Stimulated activated CD4-positive, alpha-beta T cell treated with anti-CD3 and anti-CD28 coated beads, Interleukin-2, amount 100 ng/mL, for 24 hours (primary cell): ENCODE measurements around the gene PGM2L1.
A peak's percentile ranks its signal among the peaks of the same experiment; 100 is the strongest.
"Not testable (repeated sequence)": the region's sequence is repeated elsewhere in the genome, so short reads cannot be mapped to it uniquely, and the experiment has no call there.

ENCODE experiments used
- DNase-seq, 2 donors: peaks; one replicate each; pipeline ENCODE4 v3.0.0-alpha.2; 2020

PGM2L1 gene

DNA sequence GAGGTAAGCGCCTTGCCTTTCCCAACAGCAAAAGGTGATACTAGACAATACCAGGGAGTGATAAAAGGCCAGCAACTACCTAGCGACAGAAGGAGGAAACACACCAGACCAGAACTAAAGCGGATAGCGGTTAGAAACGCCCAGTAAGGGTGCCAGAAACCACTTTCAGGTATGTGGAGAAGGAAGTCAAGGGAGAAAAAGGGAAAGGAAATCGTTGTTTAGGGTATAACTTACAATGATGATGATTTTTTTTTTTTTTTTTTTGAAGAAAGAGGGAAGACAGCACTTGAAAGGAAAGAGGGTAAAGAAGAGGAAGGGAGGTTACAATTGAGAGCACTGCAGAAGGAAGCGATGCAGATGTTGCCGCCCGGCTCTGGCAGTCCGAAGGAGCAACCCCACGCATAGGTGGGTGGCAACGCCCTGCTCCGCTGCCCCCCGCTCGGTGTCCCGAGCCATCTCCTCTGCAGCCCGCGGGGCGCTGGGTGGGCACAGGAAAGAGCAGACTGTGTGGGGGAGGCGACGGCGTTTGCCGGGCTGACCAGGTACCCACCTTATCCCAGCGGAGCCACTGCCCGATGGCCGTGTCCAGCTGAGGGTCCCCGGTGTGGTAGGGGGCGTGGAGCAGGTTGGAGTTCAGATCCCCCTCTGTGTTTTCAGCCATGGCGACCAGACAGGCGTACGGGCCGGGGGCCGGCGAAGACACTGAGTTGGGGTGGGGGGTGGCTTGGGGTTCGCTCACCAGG, 561 bp downstream of the PGM2L1 start:
- peak; percentile 27 to 30 for DNase-seq

DNA sequence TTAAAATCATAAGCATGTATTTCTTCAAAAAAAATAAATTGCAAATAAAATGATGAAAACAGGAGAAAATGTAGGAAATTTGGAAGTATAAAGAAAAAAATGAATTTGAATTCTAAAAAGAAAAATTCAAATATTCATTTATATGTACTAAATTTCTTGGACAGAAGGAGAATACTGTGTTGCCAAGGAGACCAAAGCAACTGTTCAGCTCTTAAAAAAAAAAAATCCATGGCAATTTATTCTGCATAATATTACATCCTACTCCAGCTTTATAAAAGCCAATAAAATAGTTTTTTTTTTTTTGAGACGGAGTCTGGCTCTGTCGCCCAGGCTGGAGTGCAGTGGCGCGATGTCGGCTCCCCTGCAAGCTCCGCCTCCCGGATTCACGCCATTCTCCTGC, 6.0 kb downstream of the PGM2L1 start:
- no peak for DNase-seq

DNA sequence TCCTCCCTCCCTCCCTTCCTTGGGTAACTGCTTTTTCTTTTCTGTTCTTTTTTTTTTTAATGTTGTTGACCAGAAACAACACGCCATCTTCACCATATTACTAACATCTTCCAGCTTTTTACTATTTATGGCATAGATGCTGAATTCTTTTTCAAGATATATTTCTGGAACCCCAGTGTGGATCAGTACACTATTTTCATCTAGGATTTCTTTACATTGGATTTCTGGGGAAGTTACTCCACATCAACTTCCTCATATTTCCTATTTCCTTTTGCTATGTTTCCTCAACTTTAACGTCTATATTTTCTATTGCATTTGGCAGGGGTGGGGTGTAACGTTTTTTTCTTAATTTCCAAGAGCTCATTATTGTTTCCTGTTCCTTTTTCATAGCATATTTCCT, 7.0 kb downstream of the PGM2L1 start:
- DNase-seq = no peak

DNA sequence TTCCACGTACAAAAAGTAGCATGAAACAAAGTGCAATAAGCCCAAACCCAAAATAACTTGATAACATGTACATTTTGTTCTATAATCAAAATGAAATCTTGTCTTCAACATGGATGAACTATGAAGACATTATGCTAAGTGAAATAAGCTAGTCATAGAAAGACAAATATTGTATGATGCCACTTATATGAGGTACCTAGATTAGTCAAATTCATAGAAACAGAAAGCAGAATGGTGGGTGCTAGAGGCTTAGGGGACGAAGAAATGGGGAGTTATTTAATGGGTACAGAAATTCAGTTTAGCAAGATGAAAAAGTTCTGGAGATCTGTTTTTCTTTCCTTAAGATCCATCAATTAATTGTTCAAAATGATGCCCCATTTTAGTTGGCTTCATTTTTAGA, 7.5 kb downstream of the PGM2L1 start:
- DNase-seq = no peak

DNA sequence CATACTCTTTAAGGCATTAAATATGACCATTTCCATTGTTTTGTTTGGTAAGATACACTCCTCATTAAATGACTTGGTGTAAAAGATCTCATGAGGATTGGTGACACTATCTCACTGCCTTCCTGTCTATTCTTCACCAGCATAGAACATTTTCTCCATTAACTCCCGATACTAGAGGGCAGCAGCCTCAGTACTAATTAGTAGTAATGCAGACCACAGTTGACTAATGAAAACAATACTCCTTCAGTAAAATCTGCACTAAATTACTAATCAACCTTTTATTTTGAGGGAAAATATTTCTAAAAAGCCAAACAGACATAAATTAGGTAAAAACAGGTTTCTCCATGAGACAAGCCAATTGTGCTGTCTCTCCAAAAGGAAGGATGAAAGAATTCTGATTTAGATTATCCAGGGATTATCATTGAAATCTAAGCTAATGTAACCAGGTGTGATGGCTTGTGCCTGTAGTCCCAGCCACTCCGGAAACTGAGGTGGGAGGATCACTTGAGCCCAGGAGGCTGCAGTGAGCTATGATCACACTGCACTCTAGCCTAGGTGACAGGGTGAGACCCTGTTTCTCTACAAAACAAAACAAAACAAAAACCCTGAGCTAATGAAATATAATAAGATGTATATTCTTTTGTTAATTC, 9.4 kb downstream of the PGM2L1 start:
- peak; percentile 59 to 80 for DNase-seq

DNA sequence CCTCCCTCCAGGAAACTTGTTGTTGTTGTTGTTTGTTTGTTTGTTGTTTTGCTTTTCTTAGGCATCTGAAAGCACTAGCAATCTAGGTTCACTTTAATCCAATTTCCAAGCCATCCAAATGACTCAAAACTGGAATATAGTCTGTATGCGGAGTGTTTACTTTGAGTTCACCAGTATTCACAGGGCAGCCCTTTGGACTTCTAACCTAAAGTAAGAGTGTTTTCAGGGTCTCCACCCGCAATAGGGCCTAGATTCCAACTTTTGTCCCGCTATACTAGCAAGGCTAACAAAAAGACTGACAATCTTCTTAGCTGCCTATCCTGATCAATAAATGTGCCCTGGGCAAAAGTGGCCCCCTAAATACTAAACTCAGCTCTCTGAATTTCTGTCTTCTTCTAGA, 13.6 kb downstream of the PGM2L1 start:
- no peak for DNase-seq

DNA sequence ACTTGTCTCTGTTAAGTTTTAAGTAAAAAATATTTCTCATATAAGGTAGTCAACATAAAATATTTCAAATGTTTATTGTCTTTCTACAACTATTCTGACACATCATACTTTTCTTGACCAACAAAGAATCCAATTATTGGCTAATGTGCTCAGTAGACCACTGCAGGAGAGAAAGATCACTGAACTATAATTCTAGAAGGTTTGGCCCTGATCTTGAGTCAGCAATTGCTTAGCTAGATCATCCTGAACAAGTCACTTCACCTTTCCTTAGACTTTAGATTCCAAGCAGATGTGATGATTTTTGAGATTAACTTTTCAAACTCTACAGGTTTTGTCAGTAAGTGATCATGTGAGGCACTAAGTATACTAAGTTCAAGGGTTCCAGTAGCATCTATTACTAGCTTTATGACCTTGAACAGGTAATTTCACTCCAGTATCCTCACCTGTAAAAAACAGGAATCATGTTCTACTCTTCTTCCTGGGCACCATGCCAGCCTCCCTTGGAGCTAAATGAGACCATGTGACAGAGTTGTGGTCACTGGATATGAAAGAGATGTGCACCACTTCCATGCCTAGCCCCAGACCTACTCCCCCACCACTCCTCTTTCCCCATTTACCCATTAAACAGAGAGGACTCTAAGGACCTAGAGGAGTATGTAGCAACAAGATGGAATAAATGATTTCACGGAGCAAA, 17.3 kb downstream of the PGM2L1 start:
- DNase-seq = no peak

DNA sequence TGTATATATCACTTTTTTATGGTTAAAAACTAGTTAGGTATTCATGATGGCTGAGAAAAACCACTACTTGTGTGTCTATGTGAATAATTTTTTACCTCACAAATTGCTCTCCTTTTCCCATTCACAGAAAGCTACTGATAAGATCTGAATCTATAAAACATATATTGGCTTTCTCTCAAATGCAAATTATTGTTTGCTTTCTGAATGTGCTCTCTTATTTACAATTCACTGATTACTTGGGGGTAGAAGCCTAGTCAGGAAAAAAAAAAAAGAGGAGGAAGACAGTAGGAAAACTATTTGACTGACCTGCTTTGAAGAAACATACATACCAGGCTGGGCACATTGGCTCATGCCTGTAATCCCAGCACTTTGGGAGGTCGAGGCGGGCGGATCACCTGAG, 20.5 kb downstream of the PGM2L1 start:
- DNase-seq = no peak

DNA sequence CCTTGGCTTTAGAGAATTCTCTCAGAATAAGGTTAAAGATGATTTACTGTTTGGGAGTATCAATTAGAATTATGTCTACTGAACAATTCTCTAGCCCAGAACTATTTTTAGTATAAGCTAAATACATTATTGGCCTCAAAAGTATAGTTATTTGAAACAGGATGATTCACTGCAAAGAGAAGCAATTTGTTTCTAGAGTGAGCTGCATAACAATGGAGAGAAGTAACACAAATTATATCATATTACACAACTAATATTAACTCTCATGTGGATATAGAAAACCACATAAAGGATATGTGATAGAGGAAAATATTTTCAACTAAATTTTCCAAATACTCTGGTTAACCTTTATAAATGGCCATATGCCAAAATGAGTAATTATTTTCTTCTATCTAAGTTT, 24.9 kb downstream of the PGM2L1 start:
- DNase-seq = no peak

DNA sequence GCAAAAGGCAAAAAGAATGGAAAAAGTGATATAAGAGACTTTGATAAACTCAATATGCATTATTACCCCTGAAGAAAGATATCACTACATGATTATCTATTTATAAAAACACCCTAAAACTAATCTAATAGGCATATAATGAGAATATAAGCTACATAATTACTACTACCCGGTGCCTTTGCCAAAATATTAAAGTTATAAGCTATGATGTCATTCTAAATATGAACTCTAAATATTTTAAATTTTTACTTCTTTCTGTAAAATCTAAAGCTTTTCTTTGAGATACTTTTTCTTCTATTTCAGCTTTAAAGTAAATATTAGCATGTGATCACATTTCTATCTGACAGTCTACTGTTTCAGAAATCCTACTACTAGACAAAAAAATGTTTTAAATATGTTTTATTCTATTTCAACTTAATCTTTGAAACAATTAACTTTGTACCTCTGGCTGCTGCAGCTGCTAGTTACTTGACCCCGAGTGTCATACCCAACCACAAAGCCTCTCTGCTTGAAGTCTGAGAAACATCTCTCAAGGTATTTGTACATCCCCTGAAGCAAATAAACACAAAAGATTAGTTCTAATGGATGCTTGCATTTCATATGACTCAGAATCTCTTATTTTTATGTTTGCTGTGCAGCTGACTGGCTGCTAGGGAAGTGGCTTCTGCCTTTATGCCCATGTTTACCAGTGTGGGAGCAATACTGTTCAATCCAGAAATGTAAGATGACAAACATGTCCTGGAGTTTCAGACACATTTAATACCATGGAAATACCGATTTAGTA, 26.8 kb downstream of the PGM2L1 start:
- no peak for DNase-seq

DNA sequence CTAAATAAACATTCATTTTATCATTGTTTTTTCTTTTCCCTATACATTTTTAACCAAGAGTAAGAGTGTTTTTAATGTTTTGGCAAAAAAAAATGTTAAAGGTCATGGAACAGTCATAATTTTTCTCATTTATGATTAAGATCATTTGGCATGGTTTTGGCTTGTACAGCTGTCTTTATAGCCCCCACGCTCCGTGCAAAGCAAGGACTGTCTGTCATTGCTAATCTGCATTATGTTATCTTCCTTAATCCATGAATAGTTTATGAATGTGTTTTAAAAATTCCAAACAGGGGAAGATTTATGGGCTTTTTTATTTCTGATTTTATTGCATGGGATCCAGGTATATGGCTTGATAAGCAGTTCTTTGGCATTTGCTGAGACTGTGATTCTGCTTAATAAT, 28.1 kb downstream of the PGM2L1 start:
- DNase-seq = no peak

DNA sequence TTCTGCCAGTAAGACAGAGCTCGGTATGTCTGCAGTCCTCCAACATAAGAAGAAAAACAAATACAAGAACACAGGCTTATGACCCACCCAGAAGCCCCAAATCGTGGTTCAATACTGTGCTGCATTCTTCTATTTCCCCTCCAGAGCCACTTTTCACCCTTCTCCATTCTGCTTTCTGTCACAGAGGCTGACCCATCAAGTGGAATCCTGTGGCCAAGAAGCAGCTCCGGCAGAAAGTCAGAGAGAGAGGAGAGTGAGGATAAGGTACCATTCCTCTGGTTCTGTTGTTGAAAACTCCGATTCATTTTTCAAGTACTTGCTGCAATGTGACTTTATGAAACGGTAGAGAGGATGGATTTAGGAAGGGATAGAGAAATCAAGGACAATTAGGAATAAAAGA, 30.4 kb downstream of the PGM2L1 start:
- DNase-seq = no peak

DNA sequence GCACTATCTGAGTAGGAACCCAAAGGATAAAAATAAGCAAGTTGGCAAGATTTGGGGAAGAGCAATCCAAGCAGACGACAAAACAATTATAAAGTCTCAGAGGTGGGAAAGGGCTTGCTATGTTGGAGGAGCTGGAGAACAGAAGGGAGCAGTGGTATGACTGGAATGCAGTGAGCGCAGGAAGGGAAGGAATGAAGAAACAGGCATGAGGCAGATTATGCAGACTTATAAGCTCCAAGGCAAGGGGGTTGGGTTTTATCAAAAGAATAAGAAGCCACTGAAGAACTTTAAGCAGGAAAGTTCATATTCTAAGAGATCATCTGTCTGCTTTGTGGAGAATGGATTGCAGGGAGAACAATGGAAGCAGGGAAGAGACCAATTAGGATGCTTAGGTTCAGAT, 31.7 kb downstream of the PGM2L1 start:
- no peak for DNase-seq

DNA sequence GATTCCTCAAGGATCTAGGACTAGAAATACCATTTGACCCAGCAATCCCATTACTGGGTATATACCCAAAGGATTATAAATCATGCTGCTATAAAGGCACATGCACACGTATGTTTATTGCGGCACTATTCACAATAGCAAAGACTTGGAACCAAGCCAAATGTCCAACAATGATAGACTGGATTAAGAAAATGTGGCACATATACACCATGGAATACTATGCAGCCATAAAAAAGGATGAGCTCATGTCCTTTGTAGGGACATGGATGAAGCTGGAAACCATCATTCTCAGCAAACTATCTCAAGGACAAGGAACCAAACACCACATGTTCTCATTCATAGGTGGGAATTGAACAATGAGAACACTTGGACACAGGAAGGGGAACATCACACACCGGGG, 32.4 kb downstream of the PGM2L1 start:
- not testable (repeated sequence) for DNase-seq

DNA sequence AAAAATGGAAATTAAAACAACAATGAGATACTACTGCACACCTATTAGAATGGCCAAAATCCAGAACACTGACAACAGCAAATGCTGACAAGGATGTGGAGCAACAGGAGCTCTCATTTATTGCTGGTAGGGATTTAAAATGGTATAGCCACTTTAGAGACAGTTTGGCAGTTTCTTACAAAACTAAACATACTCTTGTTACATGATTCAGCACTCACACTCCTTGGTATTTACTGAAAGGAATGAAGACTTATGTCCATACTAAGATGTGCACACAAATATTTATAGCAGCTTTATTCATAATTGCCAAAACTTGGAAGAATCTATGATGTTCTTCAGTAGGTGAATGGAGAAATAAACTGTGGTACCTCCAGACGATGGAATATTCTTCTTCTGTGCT, 40.8 kb downstream of the PGM2L1 start:
- no peak for DNase-seq

DNA sequence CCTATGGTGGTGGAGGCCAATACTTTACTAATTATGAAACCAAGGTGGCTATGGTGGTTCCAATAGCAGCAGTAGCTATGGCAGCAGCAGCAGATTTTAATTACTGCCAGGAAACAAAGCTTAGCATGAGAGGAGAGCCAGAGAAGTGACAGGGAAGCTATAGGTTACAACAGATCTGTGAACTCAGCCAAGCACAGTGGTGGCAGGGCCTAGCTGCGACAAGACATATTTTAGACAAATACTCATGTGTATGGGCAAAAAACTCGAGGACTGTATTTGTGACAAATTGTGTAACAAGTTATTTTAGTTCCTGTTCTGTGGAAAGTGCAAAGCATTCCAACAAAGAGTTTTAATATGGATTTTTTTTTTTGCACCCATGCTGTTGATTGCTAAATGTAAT, 42.6 kb downstream of the PGM2L1 start:
- no peak for DNase-seq

DNA sequence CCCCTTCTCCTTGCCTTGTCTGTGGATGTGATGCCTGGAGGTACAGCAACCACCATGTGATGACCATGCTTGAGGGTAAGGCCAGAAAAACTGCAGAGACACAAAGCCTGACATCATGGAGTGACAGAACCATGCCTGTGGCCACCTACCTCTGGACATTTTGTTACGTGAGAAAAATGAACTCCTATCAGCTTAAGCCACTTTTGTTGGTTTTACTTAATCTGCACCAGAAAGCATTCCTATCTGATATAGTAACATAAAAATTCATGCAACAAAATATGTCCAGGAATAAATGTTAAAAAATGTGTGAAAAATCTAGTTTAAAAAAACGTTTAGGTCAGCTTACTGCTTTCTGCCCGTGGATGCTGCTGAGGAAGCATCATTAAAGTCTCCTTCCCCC, 44.2 kb downstream of the PGM2L1 start:
- DNase-seq = no peak

DNA sequence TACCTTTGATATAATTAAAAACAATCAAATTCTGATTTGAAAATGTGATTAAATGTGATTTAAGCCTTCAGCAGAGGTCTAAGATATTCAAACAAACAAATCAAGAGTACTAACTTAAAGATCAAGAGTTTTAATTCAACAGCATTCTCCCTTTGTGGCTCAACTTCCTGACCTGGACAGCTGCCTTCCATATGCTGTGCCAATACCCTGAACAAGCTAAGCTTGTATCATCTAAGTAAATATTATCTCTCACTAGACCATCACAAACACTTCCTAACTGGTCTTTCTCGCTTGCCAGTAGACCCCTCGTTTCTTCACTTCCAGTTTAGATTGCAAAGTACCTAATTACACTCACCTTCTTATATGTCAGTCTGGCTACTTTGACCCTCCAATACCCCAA, 50.9 kb downstream of the PGM2L1 start:
- no peak for DNase-seq

DNA sequence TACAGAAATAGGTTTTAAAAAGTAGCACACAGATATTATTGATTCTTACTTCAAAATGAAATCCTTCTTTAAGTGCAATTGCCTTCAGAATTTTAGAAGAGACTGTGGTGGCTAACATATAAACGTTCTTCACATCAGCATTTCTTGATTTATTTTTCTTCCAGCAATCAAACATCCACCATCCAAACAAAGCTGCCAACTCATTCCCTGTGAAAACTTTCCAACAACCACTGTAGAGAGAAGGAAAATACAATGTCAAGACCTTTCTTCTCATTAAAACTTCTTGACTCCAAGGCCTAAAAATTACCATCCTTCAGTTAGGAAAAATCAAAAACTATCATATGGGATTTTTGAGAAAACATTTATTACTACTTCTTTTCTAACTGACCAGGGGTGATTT, 52.8 kb downstream of the PGM2L1 start:
- no peak for DNase-seq

DNA sequence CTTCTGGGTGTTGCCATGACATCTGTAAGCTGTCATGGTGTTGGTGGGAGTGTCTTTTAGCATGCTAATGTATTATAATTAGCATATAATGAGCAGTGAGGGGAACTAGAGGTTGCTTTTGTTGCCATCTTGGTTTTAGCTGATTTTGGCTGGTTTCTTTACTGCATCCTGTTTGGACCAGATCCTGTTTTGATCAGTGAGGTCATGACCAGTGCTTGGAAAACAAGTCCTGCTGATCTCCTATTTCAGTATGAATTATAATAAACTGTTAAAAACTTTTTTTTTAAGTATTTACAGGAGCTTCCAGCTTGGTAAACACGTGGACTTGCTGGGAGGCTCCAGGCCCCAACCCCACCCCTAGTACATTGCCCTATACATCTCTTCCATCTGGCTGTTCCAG, 56.3 kb downstream of the PGM2L1 start:
- no peak for DNase-seq

DNA sequence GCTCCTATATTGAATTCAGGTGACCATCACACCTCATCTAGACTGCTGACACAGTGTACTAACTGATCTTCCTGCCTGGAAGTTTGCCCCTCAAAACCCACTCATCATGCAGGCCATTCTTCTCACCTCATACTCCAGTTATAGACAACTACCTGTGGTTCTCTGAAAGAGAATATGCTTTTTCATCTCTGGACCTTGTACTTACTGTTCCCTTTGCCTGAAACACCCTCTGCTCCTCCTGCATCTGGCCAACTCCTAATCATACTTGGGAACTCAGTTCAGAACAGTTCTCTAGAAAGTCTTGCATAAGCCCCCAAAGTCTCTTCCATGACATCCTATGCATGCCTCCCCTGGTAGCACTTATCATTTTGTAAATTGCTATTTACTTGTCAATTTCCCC, 58.6 kb downstream of the PGM2L1 start:
- DNase-seq = no peak

DNA sequence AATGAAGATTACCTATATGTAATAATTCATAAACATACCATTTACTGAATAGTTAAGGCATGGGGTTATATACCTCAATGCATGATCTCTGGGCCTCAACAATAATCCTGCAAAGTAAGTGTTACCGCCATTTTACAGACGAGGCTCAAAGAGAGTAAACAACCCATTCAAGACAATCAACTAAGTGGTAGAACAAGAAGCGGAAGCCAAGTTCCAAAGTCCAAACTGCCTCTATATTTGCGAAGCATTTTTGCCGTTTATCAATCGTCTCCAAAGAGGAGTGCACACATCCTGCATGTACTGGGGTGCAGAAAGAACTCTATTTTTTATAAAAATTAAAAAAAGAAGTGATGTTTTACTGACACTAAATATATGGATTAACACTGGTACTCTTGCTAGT, 59.3 kb downstream of the PGM2L1 start:
- DNase-seq = no peak

DNA sequence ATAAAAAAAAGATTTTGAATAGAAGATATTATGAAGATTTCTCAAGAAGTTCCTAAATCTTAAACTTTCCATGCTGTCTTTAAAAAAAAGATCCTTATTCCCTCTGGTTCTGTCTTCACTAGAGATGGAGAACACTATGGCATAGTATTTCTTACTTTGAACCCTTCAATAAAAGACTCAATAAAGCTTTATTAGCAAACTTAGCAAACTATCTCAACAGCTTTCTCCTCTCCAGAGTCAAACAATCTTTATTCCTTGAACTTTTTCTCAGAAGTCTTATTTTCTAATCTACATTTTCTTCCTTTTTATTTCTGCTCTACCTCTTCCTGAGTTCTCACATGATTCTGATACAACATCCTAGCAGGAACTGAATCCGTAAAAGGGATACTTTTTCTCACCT, 65.0 kb downstream of the PGM2L1 start:
- no peak for DNase-seq

DNA sequence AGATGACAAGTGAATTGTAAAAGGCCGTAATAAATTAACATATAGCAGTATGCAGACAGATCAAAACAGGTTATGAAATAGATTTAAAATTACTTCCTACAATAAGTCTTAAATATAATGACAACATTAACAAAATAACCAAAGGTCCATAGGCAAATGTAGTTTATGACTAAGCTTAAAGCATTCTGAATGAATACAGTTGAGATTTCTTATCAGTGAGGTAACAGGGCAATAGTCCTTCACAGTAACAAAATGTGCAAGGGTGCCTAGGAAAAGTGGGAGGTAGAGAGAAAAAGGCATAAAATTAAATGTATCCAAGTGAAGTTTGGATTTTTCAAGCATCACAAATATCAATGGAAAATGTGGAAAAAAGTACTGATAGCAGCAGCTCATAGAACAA, 65.9 kb downstream of the PGM2L1 start:
- no peak for DNase-seq
